G401.6 (cell line): ENCODE measurements around the gene DOCK10.
"Not testable (repeated sequence)": the region's sequence is repeated elsewhere in the genome, so short reads cannot be mapped to it uniquely, and the experiment has no call there.

Source experiments
- FAIRE-seq: peaks from 2 replicates; lab custom pipeline; 2012; peaks lifted over from hg19 to GRCh38; lab: Jason Lieb, UNC

Gene DOCK10

DNA sequence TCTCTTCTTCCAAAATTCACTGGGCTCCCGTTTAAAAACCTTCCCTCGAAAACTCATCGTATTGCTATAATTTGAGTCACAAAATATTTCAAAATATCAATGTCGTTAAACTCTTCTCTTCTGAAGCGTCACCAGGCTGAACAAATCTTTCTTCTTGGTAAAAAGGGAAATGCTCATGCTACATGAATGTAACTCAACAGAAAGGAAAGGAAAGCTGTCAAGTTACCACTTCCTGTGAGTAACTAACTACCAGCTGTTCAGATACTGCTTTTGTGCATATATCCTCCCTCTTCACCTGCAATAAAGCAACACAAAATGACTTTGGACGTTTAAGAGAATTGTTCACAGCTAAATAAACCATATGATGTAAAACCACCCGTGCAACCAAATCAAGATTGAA, 95.4 kb downstream of the DOCK10 start:
- FAIRE-seq, result no peak

DNA sequence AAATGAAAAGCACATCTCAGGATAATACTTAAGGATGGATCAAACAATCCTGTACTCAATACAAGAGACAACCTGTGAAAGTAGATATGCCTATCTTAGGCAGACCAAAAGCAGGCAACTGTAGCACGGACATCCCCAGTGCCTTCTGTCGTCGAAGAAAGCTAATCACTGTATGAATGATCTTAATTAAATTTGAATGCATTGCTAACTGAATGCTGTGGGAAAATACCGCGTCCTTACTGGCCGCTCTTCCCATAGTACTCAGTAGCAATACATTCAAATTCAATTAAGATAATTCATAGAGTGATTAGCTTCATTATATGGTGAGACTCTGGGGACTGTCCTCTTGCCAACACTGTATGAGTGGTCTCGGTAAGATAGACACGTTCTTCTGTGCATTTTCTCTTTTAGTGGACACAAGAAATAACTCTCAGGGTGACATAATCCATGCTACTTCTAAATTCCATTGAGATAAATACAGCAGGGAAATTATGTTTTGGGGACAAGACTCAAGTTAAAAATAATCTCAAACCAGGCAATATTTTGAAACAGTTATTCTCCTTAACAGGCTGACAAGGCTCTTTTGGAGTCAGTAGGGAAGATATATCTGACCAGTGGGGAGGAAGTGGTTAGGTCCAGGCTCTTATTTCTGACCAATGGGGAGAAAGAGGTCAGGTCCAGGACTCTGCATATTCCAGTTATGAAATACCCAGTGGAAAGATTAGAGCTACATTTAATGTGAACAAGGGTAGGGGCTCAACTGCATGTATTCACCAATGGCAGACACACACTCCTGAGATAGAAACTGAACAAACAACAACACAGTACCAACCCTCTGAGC, 97.3 kb downstream of the DOCK10 start:
- no peak for FAIRE-seq

DNA sequence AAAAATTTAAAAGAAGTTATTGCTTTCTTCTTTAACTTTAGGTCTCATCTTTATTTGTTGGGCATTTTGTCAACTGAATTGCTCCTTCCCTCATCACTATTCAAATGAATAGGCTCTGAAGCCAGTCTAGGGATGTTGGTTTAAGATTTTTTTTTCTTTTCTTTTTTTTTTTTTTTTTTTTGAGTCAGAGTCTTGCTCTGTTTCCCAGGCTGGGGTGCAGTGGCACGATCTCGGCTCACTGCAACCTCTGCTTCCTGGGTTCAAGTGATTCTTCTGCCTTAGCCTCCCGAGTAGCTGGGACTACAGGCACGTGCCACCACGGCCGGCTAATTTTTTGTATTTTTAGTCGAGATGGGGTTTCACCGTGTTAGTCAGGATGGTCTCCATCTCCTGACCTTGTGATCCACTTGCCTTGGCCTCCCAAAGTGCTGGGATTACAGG, 98.6 kb downstream of the DOCK10 start:
- not testable (repeated sequence) for FAIRE-seq

DNA sequence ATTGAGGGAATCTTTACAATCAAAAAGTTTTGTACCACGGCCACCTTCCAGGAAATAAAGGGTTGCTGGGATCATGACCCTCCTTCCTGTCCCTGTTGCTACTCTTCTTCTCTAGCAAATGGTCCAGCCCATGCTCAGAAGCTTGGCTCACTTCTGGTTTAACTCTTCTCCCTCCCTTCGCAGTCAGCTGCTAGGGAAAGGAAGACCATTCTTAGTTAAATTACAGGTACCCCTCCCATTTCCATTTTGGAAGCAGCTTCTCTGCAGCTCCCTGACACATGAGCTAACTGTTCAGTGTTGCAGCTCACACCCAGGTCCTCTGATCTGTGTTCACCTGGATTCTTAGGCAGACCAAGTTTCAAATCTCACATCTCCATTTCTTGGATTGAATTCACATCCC, 100.3 kb downstream of the DOCK10 start:
- no peak for FAIRE-seq

DNA sequence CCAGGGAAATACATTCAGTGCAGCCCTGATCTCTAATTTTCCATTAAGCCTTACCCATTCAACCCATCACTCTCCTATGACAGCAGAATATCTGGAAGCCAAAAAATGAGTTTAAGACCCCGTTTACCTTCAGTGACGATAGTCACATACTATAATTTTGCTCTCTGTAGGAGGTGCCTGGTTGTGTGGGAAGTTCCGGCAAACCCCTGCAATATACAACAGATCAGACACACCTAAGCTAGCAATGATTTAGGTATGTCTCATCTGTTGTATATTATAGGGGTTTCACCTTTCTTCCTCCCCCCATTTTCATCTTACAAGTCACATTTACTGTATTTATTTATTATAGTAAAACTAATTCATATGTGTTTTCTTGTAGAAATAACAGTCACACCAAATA, 101.7 kb downstream of the DOCK10 start:
- FAIRE-seq, result no peak

DNA sequence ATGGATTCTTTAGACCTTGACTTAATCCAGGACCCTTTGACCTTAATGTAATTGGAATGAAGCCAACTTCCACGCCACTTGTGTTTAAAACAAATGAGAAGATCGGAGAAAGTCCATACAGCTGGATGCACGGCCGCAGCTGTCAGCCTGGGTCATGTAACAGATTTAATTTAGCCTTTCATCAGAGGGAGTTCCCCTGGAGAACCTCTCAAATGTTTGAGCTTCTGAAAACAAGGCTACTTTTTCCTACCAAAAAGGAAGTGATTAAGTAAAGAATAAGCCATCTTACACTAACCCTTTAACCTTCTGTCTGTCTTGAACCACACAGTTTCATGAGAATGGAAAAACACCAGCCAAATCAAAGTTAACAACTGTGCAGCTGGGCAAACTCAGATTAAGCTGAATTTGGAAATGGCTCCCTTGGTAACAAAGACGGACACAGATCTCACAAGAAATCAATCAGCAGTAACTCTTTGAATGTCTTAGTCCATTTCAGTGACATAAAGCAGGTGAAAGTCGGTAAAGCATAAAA, 103.6 kb downstream of the DOCK10 start:
- FAIRE-seq, result no peak

DNA sequence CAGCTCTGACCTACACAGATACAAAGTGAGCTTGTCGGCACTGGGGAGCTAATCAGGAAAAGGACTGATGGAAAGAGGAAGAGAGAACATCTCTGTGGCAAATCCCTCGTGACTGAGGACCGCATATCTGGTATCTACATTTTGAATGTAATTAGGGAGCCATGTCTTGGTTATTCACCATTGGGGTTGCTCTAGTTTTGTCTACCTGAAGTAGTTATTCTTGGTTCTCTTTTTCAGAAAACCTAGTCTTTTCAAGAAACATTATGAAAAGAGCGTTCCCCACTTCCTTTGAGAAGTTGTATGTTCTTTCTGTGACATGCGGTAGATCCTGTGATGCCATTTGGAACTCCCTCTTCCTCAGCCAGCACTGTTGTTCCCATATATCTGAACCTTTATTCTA, 104.4 kb downstream of the DOCK10 start:
- FAIRE-seq, result no peak

DNA sequence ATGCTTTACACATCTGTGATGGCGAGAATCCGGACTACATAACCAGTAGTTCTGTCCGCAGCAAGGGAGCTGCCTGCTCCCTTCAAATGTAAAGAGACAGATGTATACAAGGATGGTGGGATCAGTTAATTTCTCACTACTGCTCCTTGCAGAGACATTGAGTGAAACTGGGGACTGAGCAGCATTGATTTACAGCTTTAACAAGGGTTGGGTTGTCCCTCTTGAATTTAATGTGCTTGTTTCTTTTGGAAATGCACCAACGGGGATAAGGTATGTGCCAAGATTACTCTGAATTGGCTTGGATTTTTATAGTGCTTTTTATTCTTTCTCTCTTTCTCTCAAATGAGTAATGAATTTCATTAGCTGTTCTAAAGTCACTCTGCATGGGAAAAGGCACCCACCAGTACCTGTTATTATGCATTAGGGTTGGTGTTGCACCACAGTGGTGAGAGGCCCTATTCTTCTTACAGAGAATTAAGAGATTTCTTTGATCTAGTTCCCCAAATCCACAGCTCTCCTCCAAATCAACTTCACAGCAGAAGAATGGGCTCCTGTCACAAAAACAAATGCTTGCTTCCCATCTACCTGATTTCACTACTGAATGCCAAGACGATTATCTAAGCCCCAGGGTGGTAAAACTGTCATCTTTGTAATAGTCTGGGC, 107.6 kb downstream of the DOCK10 start:
- FAIRE-seq, result no peak

DNA sequence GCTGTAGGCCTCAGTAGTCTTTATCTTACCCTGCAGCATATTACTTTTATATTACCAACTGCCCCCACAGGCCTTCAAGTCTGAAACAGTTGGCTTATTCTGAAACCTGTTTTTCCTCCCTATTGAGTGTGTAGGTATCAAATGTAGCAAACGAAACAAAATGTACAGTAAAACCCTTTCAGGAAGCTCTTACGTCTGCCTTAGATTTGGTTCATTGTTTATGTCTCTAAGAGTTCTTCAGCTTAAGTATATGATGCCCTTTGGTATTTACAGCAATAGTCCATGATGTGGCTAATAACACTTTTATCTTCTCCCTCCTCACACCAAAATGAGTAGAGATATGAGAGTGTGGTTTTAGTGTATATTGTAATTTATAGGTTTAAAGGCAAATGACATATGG, 108.8 kb downstream of the DOCK10 start:
- FAIRE-seq, result no peak

DNA sequence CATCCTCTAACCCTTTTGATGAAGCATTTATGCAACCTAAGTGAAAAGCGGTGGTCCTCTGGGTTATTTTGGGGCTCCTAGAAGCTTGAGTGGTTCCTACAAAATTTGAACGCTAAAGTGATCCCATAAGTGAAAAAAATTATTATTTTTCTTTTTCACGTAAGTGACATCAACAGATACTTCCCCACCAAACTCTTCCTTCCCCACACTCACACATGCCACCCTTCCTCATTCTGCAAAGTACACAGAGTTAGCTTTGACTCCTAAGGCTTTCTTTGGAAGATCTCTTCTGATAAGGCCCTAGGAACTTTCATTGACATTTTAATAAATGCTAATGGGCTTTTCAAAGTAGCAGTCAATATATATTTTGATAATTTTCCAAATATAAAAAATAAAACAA, 109.7 kb downstream of the DOCK10 start:
- FAIRE-seq, result no peak

DNA sequence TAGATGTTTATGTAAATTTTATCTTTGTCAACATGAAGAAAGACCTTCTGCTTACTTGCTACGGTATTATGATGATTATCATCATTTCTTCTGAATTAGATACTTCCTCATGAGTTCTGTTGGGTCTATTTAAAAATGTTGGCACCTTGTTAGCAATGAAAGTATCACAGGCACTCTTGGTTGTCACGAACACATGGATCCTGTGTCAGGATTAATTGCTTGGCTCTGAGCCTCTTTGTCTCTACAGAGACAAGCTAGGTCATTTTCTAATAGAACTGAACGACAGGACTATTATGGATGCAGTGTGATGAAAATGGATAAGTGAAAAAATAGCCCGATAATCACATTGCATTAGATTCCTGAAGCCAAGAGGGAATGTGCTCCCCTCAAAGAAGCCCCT, 110.3 kb downstream of the DOCK10 start:
- no peak for FAIRE-seq

DNA sequence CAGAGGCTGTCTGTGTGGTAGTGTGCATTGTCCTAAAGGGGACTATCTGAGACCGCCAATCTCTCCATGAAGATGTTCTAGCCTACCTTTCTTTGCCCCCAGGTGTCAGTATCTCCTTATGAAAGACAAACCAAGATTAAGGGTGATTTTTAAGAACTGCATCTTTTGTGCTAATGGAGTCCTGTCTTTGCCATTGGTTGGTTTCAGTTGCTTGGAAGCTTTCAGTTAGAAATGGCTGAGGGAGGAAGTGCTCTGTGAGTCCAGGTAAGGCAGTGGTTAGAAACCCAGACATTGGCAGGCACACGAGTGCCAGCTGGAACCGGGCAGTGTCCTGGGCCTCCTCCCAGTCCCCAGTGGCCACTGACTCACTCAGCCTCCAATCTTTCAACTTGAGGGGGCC, 111.3 kb downstream of the DOCK10 start:
- no peak for FAIRE-seq

DNA sequence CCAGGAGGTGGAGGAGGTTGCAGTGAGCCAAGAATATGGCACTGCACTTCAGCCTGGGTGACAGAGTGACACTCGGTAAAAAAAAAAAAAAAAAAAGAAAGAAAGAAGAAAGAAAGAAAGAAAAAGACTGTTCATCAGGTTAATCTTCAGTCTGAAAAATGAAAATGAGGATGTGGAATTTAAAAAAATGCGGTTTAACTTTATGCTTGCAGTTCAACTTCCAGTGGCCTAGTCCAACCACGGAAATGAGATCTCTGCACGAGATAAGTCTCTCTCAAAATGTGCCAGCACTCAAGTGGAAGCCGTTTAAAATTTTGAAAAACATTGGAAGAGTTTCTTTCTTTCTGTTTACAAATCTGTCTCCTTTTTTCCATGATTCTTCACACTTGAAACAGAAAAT, 112.1 kb downstream of the DOCK10 start:
- no peak for FAIRE-seq

DNA sequence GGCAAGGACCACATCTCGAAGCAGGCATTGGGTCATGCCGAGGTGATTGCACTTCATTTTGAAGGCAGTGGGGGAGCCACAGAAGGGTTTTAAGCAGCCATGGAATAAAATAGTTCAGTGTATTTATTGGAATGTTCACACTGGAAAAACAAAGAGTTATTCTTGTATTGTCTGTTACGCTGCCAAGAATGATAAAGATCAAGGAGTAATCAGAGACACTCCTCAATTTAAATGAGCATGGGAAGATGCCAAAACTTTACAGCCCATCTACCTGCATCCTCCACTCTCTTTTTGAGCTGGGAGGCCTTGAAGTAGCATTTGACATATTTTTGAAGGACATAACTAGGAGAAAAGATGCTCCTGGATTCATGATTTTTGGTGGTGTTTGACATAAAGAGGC, 112.8 kb downstream of the DOCK10 start:
- FAIRE-seq, result no peak

DNA sequence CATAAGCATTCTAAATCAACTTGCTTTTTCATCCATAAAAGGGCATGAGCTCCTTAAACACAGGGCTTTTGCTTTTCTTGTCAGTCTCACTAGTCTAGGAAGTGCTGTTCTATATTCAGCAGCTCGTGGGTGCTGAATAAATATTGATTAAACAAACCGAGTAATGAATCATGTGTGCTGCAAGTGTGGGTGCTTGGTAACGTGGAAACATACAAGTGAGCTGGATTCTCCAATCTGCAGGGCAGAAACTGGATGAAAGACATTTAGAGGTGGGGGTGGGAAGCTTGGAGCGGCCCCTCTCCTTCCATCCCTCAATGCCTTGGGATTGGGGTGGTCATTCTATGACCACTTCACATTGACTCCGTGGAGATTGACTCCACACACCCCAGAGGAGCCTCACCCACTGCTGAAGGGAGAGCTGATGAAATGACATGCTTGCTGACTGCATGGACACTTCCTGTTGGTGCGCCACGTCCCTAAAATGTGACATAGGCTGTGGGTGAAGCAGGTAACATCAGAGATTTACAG, 114.6 kb downstream of the DOCK10 start:
- no peak for FAIRE-seq

DNA sequence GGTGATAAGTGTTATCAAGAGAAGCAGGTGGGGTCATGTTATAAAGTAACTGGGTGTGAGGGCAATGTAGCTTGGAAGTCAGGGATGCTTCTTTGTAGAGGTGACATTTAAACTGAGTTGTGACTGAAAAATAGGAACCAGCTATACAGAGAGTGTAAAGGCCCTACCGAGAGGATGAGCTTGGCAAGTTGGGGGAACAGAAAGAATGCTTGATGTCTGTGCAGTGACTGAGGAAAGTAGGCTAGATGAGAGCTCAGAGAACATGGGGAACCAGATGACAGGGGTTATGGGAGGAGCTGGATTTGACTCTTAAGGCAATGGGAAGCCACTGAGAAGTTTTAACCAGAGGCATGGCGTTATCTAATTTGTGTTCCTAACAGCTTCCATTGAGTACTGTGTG, 115.3 kb downstream of the DOCK10 start:
- no peak for FAIRE-seq

DNA sequence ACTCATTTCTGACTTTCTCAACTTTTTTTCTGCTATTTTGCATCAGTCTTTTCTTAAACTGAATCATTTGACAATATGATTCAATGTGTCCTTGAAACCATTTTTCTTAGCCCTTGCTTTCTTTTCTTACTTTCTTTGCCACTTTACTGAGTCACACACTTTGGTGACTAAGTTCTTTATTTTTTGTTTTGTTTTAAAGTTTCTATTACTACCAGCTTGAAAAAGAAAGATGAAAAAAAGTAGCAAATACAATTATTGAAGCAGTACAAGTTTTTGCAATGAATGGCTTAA, 116.5 kb downstream of the DOCK10 start:
- no peak for FAIRE-seq

DNA sequence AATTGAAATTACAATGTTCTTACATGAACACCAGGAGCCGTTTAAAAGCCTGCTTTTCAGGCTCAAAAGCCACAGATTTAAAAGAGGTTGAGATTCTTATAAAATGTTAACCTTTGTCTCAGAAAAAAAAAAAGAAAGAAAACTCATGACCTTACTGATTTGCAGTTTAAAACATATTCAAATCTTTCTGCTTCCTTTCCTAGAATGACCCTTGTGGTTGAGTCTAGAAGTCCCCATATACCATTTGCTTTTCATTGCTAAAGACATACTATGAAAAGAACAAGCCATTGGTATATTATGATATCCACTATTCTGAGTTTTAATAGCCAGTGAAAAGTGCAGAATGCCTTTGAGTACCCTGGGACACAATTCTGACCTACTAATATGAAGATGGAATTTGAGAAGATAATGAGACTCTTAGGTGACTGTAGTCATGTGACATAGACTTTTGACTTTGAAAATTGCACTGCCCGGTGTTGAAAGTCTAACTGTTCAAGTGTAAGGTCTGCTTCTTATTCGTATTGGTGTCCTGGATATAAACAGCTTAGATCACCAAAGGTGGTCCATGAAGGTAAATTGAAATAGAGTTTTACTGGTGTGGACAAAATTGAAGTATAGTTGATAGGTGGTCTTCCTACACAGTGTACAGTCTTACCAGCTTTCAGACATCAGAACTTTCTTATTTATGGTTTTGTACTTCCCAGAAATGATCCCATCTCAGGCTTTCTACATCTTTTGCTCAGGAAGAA, 117.0 kb downstream of the DOCK10 start:
- no peak for FAIRE-seq

DNA sequence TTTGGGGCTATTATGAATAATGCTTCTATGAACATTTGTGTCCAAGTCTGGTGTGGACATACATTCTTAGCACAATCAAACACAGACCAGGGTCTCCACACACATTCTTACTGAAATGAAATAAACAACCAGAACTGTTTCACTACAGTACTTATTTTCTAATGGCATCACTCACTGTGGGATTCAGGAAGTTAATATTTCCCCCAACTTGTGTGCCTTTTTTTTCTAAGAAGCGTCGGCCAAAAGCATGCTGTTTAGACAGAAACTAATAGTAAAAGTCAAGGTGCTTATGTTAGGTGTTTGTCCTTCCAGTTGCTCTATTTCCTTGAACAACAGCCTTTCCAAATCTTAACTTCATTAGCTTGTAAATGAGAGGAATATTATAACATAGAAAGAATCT, 117.6 kb downstream of the DOCK10 start:
- FAIRE-seq, result no peak

DNA sequence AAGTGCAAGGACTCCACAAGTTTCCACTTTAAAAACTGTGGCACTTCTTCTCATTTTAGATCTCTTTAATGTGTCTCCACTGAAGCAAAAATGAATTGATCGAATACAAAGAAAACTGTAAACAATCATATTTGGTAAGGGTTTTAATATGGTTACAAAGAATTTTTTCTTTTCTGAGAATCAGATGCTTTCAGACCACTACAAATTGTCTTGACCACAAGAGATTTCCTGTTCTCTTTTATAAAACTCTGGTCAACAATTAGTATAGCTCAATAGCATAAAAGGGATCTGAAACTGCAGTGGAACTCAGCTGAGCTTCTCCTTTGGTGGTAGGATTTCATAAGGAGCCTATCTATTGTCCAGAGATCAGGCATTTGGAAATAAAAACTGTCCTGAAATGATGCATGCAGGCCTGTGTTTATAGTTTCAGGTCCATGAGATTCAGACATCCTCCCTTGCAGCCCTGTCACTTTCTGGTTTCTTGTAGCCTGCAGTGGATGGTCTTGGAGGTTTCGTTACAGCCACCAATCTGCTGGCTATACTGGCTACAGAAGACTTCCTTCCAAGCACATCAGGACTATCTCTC, 120.0 kb downstream of the DOCK10 start:
- no peak for FAIRE-seq

DNA sequence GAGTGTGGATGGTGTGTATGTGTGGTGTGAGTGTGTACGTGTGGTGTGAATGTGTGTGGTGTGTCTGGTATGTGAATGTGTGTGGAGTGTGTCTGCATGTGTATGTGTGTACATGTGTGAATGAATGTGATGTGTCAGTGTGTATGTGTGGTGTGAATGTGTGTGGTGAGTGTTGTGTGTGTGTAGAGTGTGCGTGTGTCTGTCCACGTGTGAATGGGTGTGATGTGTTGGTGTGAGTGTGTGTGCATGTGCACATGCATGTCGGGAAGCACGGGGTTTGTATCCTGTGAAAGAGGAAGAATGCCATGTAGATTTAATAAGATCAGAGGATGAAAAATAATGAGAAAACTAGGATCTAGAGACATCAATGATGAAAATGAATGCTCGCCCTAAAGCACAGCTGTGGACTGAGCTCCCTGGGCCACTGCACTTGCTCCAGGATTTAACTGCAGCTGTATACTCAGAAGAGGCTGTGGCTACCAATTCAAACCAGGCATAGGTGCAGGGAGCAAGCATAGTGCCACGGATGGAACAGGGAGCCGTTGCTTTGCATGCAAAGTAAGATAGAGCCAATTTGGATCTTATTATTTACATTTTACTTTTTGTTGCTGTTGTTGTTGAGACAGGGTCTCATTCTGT, 122.7 kb downstream of the DOCK10 start:
- FAIRE-seq, result no peak
